ENCODE results near the gene BCL7B.
"Not testable (repeated sequence)": the region's sequence is repeated elsewhere in the genome, so short reads cannot be mapped to it uniquely, and the experiment has no call there.

BCL7B gene

GRCh38 chr7:73557397-73558257, at the start of gene BCL7B:
Gene BCL7B (minus strand): TSS chr7:73557690. CDS start chr7:73557578, 112 bp downstream.
- peak; percentile 93 for DNase-seq

GRCh38 chr7:73605601-73606220, 48.2 kb upstream of the BCL7B start:
- peak; percentile 47 for DNase-seq

GRCh38 chr7:73602721-73603651, 45.5 kb upstream of the BCL7B start:
- DNase-seq, result no peak

- no peak for DNase-seq
These were observed 42.4 kb upstream of the BCL7B start for GRCh38 chr7:73599916-73600315.

GRCh38 chr7:73599151-73599882, 41.8 kb upstream of the BCL7B start:
- no peak for DNase-seq

GRCh38 chr7:73597978-73598782, 40.7 kb upstream of the BCL7B start:
- DNase-seq, result no peak

- DNase-seq, result no peak
These were observed 38.9 kb upstream of the BCL7B start for GRCh38 chr7:73596191-73597065.

GRCh38 chr7:73595358-73595757, 37.9 kb upstream of the BCL7B start:
- DNase-seq, result no peak

GRCh38 chr7:73593207-73594045, 35.9 kb upstream of the BCL7B start:
- no peak for DNase-seq

- DNase-seq, result no peak
These were observed 29.4 kb upstream of the BCL7B start for GRCh38 chr7:73586911-73587310.

GRCh38 chr7:73585196-73585595, 27.7 kb upstream of the BCL7B start:
- no peak for DNase-seq

GRCh38 chr7:73582664-73583202, 25.2 kb upstream of the BCL7B start:
- no peak for DNase-seq

GRCh38 chr7:73581006-73581405, 23.5 kb upstream of the BCL7B start:
- not testable (repeated sequence) for DNase-seq

GRCh38 chr7:73578342-73579128, 21.0 kb upstream of the BCL7B start, which contains the start of gene TBL2:
Gene TBL2 (minus strand): TSS chr7:73578579. CDS start chr7:73578549, 30 bp downstream.
- peak; percentile 100 for DNase-seq

- DNase-seq, result peak; percentile 75
These were observed 20.3 kb upstream of the BCL7B start for GRCh38 chr7:73577627-73578341.

- DNase-seq, result no peak
These were observed 16.3 kb upstream of the BCL7B start for GRCh38 chr7:73573791-73574190.

GRCh38 chr7:73573276-73573675, 15.8 kb upstream of the BCL7B start:
- no peak for DNase-seq

GRCh38 chr7:73572767-73573186, 15.3 kb upstream of the BCL7B start:
- DNase-seq, result no peak
